Liver (tissue), 3 donors: ENCODE data around the gene NPRL2.

ENCODE experiments used
- CTCF ChIP-seq: fragments of 150-350 bp; IDR thresholded peaks from 2 replicates; pipeline ENCODE4 v1.5.1; 2017; ENCODE audit warnings: improper control_type of control experiment, low read depth, low read length; ENCODE audit not compliant: missing input control
- REST ChIP-seq: IDR thresholded peaks from 2 replicates; pipeline ENCODE4 v1.6.1; 2016; ENCODE audit warnings: antibody characterized with exemption, mild to moderate bottlenecking
- SP1 ChIP-seq: IDR thresholded peaks from 2 replicates; pipeline ENCODE4 v1.6.1; 2018; ENCODE audit warnings: antibody characterized with exemption, mild to moderate bottlenecking
- donor health status: healthy.
- donor health status: healthy.

GRCh38 chr3:50392101-50392715 is 41.6 kb upstream of the NPRL2 start:
- TF ChIP-seq REST = no peak
- TF ChIP-seq SP1 = no peak
- no peak for TF ChIP-seq CTCF
